ENCODE data around the gene RGS3. TPM values are rescaled to one million over a fixed set of nuclear protein-coding genes. Genes with fewer than 3 reads are reported as not detected.

The RGS3 gene
- total and polyA plus RNA-seq, 10 donors: 17.5 to 122 (median 82.5) TPM

- DNase-seq: peak; percentile 37
- 75 to 82% (median 77%) methylated on average over 8 to 11 of the region's 11 CpGs for WGBS, 5 donors
- Histone ChIP-seq H3K4me1 (peaks cover 0 to 27% (median 0%) of the 10 kb centered on the region in 6 donors), H3K27me3 (replicated peaks in 1 of 7) (peaks cover 0 to 9% (median 0%) of the 10 kb centered on the region in 7 donors), H3K27ac (no peak overlapping the region), H3K36me3 (no peaks in the 10 kb centered on the region), H3K9me3 (no peaks in the 10 kb centered on the region), H3K4me3 (no peak overlapping the region)
- intact Hi-C loops (cut with DNase I; ENCODE audit: low total_unique reads): no loop called here
- TF ChIP-seq POLR2A (IDR thresholded peaks at IDR 0.05): no peak
- TF ChIP-seq CTCF (IDR thresholded peaks at IDR 0.05 in 8 of 11, conservative IDR thresholded peaks at IDR 0.05 in 3 of 11): no peak
- TF ChIP-seq POLR2AphosphoS5 (IDR thresholded peaks at IDR 0.05): no peak
Measured at GRCh38 chr9:113633782-113634595, 170.5 kb downstream of the RGS3 start.

DNA sequence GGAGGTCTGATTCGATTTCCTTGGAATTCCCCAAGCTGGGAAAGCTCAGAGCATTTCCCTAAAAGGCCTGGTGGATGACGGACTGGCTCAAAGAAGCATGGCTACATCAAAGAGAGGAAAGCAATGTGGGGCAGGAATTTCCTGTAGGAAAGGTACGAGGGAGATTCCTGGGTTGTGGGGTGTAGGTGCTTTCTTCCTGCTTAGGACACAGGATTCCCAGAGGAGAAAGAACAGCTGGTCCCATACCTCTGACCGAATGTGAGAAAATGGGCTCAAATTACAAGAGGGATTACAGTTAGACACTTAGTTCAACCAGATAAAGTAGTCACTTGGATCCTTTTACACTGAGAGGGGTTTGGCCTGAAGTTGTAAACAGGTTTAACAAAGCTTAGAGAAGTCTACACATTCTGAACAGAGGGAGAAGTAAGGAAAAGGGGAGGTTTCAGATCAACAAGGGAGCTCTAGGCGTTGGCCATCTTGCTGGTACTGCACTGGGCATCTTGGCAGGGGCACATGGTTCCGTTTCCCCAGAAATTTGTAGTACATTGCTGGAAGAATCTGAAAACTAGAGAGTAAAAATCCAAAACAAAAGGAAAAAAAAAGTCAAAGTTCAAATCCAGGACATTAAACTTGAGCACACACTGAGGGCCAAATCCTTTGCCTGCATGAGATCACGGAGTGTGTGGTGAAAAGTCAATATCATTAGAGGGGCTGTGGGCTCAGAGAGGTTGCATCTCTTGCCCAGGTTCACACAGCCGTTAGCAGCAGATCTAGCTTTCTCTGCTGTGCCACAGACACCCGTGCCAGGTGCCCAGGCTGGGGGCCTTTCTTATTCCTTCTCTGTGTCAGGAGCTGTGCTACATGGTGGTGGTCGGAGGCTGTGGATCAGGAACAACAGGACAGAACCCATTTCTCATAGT is 171.3 kb downstream of the RGS3 start:
- no peaks in the 10 kb centered on the region for H3K9me3 ChIP-seq
- peaks cover 0 to 9% (median 0%) of the 10 kb centered on the region in 7 donors for H3K27me3 ChIP-seq (replicated peaks in 1 of 7)
- H3K36me3 ChIP-seq: no peaks in the 10 kb centered on the region
- no peak for TF ChIP-seq CTCF (IDR thresholded peaks at IDR 0.05 in 8 of 11, conservative IDR thresholded peaks at IDR 0.05 in 3 of 11)
- no peak for TF ChIP-seq POLR2A (IDR thresholded peaks at IDR 0.05)
- TF ChIP-seq POLR2AphosphoS5 (IDR thresholded peaks at IDR 0.05): no peak
- DNase-seq: peak; percentile 20
- WGBS, 5 donors: 53 to 73% (median 64%) methylated on average over 10 of the region's 10 CpGs
- no peak overlapping the region for H3K27ac ChIP-seq
- intact Hi-C loops (cut with DNase I; ENCODE audit: low total_unique reads): no loop called here
- peaks cover 0 to 27% (median 0%) of the 10 kb centered on the region in 6 donors for H3K4me1 ChIP-seq
- H3K4me3 ChIP-seq: no peak overlapping the region

GRCh38 chr9:113635586-113635985 is 172.1 kb downstream of the RGS3 start:
- Histone ChIP-seq H3K9me3 (no peaks in the 10 kb centered on the region), H3K27ac (no peak overlapping the region), H3K36me3 (no peaks in the 10 kb centered on the region), H3K27me3 (replicated peaks in 1 of 7) (peaks cover 0 to 9% (median 0%) of the 10 kb centered on the region in 7 donors), H3K4me3 (no peak overlapping the region), H3K4me1 (peaks cover 0 to 27% (median 0%) of the 10 kb centered on the region in 6 donors)
- DNase-seq: peak; percentile 13
- TF ChIP-seq POLR2A (IDR thresholded peaks at IDR 0.05) (no peak), CTCF (IDR thresholded peaks at IDR 0.05 in 8 of 11, conservative IDR thresholded peaks at IDR 0.05 in 3 of 11) (no peak), POLR2AphosphoS5 (IDR thresholded peaks at IDR 0.05) (no peak)
- intact Hi-C loops (cut with DNase I; ENCODE audit: low total_unique reads): no loop called here
- 79 to 94% (median 88%) methylated on average over 5 of the region's 5 CpGs for whole genome bisulfite sequencing, 5 donors
